ENCODE measurements around the gene CARD10. TPM values are rescaled to one million over a fixed set of nuclear protein-coding genes. Genes with fewer than 3 reads are reported as not detected.
A peak's percentile ranks its signal among the peaks of the same experiment; 100 is the strongest.

Gene CARD10
- total RNA-seq, 3 donors from 2014 or later = 0.26 to 0.35 TPM; not detected in 1

DNA sequence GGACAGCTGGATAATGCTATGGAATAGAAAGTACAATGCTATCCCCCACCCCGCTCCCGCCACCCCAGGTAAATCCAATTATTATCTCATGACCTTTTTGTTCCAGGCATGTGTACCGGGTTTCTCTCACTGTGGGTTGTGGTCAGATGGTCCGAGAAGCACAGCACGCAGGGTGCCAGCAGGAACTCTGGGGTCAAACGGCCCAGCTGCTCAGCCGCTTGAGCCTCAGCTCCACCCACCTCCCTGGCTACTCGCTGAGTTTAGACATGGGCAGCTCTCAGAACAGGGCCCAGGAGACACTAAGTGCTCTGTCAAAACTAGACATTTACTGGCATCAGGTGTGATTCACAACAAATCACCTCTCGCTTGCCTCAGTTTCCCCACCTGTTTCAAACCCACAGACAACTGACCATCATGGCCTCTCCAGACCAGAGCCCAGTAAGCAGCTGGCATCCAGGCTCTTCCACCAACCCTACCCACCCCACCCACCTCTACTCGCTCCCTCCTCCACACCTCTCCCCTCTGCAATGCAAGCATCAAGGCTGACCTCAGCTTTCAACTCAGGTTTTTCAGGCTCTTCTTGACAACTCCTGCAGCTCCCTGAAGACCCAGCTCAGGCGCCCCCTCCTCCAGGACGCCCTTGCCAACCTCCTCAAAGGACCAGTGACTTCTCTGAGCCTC, 20.0 kb downstream of the CARD10 start:
- no peaks in the 10 kb centered on the region for H3K36me3 Mint-ChIP-seq (ENCODE audit: insufficient read depth)
- H3K4me1 Mint-ChIP-seq (ENCODE audit: low read depth) = peaks cover 22% of the 10 kb centered on the region
- DNase-seq (no peak), ATAC-seq (no peak)
- no peaks in the 10 kb centered on the region for H3K9me3 Mint-ChIP-seq
- peaks cover 4% of the 10 kb centered on the region for H3K27me3 Mint-ChIP-seq (ENCODE audit: low read depth)
- peak overlapping the region; percentile 5 for H3K4me3 Mint-ChIP-seq

DNA sequence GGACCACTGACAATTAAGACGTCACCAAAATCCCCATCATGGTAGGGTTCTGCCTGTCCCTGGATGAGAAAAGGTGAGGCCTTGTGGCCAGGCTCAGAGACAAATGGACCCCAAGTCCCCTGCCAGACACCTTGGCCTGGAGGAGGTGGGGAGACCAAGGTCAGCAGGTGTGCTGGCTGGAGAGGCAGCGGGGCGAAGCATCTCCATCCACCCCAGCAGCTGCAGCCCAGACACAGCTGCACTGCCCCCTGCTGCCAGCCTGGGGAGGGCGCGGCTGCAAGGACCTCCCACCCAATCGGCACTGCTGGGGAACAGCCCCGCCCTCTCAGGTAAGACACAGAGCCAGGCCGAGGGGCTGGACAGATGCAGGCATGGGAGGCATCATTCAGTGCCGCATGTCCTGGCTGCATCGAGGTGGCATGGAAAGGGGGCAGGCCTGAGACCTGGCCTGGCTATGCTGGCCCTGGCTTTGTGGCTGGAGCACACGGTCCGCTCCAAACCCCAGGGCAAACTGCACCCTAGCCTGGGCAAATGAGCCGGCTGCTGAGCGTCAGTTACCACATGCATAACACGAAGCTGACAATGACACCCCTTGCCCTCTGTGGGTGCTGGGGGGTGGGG, 20.8 kb downstream of the CARD10 start:
- DNase-seq (peak; percentile 66), ATAC-seq (peak; percentile 97 to 98)
- Mint-ChIP-seq H3K4me3 (no peak overlapping the region), H3K27me3 (ENCODE audit: low read depth) (peaks cover 4% of the 10 kb centered on the region), H3K36me3 (ENCODE audit: insufficient read depth) (no peaks in the 10 kb centered on the region), H3K9me3 (no peaks in the 10 kb centered on the region), H3K4me1 (ENCODE audit: low read depth) (peaks cover 24% of the 10 kb centered on the region)

DNA sequence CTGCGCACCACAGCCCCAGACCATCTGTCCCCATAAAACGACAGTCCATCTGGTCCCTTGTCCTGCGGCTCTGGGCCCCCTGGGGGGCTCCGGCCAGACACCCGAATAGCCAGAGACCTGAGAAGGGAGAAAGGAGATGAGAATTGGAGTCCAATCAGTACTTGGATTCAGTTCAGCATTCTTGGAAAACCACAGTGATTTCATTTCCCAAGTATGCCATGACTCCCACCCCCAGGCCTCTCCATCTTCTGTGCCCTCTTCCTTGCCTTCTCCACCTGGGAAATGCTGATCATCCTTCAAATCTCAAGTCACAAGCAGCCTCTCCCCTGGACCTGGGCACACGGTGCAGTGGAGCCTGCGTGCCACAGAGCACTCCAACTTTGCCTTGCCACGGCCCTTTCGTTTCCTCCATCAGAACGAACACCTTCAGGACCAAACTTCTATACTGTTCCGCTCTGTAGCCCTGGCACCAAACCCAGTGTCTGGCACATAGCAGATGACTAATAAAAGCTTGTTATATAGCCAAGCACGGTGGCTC, 22.1 kb downstream of the CARD10 start:
- no peak for ATAC-seq
- H3K4me1 Mint-ChIP-seq (ENCODE audit: low read depth) = peaks cover 28% of the 10 kb centered on the region

DNA sequence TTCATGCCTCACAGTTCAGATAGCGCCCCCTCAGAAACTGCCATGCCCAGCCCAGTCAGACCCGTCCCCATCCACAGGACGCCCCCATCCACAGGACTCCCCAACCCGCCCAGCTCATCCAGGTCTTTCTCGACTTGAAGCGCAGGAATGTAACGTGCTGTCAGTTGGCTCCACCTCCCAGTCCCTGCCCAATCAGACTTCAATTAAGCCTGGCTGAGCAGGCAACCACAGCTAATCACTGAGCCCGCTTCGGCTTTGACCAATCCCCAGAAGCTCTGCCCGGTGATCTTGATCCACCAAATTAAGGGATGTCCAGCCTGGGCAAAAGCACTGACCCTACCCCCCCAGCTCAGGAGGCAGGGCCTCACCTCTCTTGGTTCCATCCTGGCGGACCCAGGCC, 22.6 kb downstream of the CARD10 start:
- no peaks in the 10 kb centered on the region for H3K36me3 Mint-ChIP-seq (ENCODE audit: insufficient read depth)
- ATAC-seq (no peak), DNase-seq (no peak)
- H3K27me3 Mint-ChIP-seq (ENCODE audit: low read depth) = no peaks in the 10 kb centered on the region
- H3K9me3 Mint-ChIP-seq = no peaks in the 10 kb centered on the region
- peaks cover 25% of the 10 kb centered on the region for H3K4me1 Mint-ChIP-seq (ENCODE audit: low read depth)
- no peak overlapping the region for H3K4me3 Mint-ChIP-seq

More for the DNA sequence above, 22.1 kb downstream of the CARD10 start:
- Mint-ChIP-seq H3K27me3 (ENCODE audit: low read depth) (peaks cover 3% of the 10 kb centered on the region), H3K4me3 (no peak overlapping the region), H3K9me3 (no peaks in the 10 kb centered on the region), H3K36me3 (ENCODE audit: insufficient read depth) (no peaks in the 10 kb centered on the region)
- no peak for DNase-seq

DNA sequence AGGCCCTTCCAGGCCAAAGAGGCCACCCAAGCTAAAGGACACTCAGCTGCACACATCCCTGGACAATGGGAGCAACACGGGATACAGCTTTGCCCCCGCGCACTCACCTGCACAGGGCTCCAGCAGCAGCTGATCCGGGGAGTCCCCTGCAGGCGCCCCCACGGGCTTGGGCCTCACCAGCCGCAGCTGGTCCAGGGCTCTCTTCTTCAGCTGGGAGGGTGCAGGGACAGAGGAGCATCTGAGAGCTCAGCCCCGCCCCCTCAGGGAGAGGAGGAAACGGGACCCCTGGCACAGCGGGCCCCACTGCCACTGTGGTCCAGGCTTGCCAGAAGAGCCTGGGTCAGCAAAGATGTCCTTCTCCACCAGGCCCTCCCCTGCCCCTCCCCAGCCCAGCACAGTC, 25.2 kb downstream of the CARD10 start:
- no peak overlapping the region for H3K4me3 Mint-ChIP-seq
- no peaks in the 10 kb centered on the region for H3K27me3 Mint-ChIP-seq (ENCODE audit: low read depth)
- DNase-seq = no peak
- H3K9me3 Mint-ChIP-seq = no peaks in the 10 kb centered on the region
- no peaks in the 10 kb centered on the region for H3K36me3 Mint-ChIP-seq (ENCODE audit: insufficient read depth)
- H3K4me1 Mint-ChIP-seq (ENCODE audit: low read depth) = peaks cover 35% of the 10 kb centered on the region
- ATAC-seq = no peak

DNA sequence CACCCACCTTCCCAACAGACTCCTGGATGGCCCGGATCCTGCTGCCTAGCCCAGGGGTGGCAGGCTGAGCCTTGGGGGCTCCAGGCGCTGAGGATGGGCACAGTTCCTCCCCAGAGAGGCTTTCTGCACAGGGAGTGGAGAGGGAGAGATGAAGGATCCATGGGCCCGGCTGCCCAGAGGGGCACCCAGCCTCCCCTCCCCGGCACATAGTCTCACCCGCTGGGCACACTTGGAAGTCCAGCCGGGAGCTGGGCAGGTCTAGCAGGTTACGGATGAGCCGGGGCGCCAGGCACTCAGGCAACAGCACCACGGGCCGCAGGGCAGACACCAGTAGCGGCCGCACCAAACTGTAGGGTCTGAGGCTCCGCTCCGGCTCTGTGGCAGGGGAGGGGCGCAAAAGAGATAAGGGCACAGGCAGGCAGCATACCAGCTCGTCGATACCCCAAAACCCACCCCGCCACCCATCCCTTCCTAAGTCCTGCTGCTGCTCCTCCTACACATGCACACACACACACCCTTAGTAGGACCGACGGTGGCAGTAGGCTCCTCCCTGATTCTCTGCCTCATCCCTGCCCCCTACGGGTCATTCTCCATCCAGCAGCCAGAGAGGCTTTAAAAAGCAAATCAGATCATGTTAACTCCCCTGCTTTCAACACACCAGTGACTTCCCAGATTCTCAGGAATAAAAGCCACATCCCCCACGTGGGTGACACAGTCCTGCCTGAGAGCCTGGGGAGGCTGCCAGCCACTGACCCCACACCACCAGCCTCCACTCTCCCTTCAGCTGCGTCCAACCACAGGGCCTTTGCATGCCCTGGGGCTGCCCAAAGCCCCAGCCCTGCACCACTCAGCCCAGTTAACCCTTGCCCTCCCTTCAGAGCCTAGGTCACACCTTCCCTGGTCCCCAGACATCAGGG, 26.5 kb downstream of the CARD10 start:
- Mint-ChIP-seq H3K4me1 (ENCODE audit: low read depth) (peaks cover 37% of the 10 kb centered on the region), H3K4me3 (no peak overlapping the region)
- DNase-seq = peak; percentile 47

DNA sequence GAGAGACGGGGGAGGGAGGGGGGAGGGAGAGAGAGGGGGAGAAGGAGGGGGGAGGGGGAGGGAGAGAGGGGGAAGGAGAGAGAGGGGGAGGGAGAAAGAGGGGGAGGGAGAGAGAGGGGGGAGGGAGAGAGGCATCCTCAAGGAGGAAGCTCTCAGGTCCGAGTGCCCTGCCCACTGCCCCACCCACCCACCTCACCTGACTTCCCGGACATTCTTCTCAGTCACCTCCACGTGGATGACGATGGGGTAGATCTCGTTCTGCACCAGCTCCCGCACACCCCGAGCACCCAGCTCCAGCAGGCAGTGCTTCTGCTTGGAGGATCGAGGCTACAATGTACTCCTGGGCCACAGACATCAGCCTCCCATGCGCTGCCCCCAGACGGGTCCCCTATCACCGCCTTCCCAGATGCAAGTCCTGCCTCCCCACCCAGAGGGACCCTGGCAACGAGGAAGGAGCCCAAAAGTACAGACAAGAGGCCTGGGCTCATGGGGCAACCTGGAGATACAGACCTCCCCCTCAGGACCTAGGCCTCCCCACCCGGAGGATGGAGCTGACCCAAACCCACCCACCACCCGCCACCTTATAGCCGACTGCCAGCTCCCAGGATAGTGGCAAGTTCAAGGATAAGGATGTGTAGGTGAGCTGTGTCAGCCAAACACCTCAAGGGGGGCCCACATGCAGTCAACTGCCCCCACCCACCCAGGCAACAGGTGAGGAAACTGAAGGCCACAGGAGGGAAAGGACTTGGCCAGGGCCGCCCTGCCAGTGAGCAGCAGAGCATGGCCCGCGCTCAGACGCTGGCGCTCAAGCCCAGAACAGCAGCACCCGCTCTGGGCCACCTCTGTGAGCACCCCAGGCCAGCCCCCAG, 27.4 kb downstream of the CARD10 start:
- DNase-seq (no peak), ATAC-seq (no peak)
- H3K4me3 Mint-ChIP-seq = no peak overlapping the region
- peaks cover 45% of the 10 kb centered on the region for H3K4me1 Mint-ChIP-seq (ENCODE audit: low read depth)
- no peaks in the 10 kb centered on the region for H3K36me3 Mint-ChIP-seq (ENCODE audit: insufficient read depth)
- no peaks in the 10 kb centered on the region for H3K9me3 Mint-ChIP-seq
- H3K27me3 Mint-ChIP-seq (ENCODE audit: low read depth) = no peaks in the 10 kb centered on the region

More for the DNA sequence above, 26.5 kb downstream of the CARD10 start:
- peak; percentile 76 for ATAC-seq
- H3K36me3 Mint-ChIP-seq (ENCODE audit: insufficient read depth) = no peaks in the 10 kb centered on the region
- H3K9me3 Mint-ChIP-seq = no peaks in the 10 kb centered on the region
- H3K27me3 Mint-ChIP-seq (ENCODE audit: low read depth) = no peaks in the 10 kb centered on the region

DNA sequence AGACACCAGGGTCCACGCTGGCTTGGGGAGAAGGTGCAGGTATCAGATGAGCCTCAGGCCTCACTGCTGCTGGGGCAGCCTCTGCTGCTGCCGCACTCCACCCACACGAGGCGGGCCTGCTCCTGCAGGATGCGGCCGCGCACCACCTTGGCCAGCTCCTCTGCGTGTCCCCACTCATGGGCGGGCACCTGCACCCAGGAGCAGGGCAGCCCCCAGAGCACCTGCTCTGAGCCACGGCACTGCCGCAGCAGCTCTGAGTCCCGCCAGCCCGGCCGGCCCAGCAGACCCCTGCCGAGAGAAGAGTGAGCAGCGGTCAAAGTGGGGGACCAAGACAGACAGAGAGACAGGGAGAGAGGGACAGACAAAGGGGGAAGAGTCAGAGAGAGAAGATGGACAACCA, 28.1 kb downstream of the CARD10 start:
- Mint-ChIP-seq H3K27me3 (ENCODE audit: low read depth) (no peaks in the 10 kb centered on the region), H3K4me1 (ENCODE audit: low read depth) (peaks cover 50% of the 10 kb centered on the region), H3K9me3 (no peaks in the 10 kb centered on the region), H3K36me3 (ENCODE audit: insufficient read depth) (no peaks in the 10 kb centered on the region), H3K4me3 (no peak overlapping the region)
- DNase-seq (no peak), ATAC-seq (no peak)

DNA sequence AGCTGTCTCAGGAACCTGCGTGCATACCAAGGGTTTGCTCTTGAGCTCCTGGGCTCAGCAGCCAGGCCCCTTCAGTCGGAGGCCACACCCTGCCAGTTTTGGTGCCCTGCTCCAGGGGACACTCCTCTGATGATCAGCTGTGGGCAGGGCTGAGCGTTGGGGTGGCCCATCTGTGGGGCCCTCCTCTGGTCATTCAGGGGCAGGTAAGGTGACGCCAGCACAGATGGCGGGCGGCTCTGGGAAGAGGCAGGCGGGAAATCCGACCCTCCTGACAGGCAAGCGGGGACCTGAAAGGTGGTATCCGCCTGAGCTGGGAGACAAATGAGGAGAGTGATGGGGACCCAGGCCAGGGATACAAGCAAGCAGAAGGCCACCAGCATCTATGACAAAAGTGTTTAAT, 29.2 kb downstream of the CARD10 start:
- H3K4me1 Mint-ChIP-seq (ENCODE audit: low read depth) = peaks cover 50% of the 10 kb centered on the region
- H3K27me3 Mint-ChIP-seq (ENCODE audit: low read depth) = no peaks in the 10 kb centered on the region
- H3K4me3 Mint-ChIP-seq = no peak overlapping the region
- H3K9me3 Mint-ChIP-seq = no peaks in the 10 kb centered on the region
- no peak for ATAC-seq
- DNase-seq = no peak
- no peaks in the 10 kb centered on the region for H3K36me3 Mint-ChIP-seq (ENCODE audit: insufficient read depth)

DNA sequence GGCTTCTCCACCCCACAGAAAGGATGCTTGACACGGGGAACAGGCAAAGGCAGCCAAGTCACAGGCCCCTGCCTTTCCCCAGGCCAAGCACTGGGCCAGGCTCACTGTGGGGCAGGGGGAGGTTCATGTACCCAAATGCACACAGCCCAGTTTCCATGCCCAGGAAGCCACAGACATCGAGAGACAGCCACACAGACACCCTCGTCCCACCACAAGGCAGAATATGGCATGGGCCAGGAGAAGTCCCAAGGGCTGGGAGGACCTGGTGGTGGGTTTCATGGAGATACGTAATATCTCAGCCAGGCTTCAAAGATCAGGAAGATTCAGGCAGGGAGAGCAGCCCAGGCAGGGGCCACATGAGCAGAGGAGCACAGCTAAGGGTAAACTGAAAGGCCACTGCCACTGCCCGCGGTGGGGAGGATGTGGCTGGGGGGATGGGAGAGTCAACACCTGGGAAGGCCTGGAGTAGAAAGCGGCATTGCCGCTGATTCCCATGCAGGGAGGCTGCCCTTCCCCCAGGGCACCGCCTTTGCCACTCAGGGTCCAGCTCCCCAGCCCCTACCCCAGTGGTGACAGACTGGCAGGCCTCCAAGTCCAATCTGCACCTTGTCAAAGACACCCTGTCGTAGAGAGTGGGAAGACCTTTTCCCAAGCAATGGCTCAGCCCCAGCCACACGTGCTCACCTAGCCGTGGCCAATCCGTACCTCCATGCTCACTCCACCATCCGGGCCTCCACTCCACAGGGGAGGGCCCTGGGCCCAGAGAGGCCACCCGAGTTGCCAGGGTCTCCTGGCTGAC, 30.7 kb downstream of the CARD10 start:
- no peak for DNase-seq
- Mint-ChIP-seq H3K9me3 (no peaks in the 10 kb centered on the region), H3K27me3 (ENCODE audit: low read depth) (no peaks in the 10 kb centered on the region), H3K36me3 (ENCODE audit: insufficient read depth) (no peaks in the 10 kb centered on the region), H3K4me1 (ENCODE audit: low read depth) (peaks cover 52% of the 10 kb centered on the region), H3K4me3 (peak overlapping the region; percentile 46)
- no peak for ATAC-seq

DNA sequence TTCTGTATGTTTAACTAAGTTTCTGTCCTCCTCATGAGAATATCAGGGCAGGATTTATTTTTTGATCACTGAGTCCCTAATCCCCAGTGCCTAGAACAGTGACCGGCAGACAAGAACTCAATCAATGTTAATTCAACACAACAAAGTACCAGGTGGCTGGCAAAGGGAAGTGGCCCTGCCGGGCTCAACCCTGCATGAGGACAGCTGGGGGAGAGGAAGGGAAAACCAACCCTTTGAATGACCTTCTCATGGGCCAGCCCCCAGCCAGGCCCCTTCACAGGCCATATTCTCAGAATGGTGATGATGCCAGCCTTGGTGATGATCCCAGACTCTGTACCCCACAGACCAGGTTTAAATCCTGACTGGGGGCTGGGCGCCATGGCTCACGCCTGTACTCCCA, 31.6 kb downstream of the CARD10 start:
- DNase-seq = no peak
- no peak for ATAC-seq
- H3K9me3 Mint-ChIP-seq = no peaks in the 10 kb centered on the region
- peak overlapping the region; percentile 94 for H3K4me3 Mint-ChIP-seq
- no peaks in the 10 kb centered on the region for H3K36me3 Mint-ChIP-seq (ENCODE audit: insufficient read depth)
- peaks cover 54% of the 10 kb centered on the region for H3K4me1 Mint-ChIP-seq (ENCODE audit: low read depth)
- H3K27me3 Mint-ChIP-seq (ENCODE audit: low read depth) = no peaks in the 10 kb centered on the region

DNA sequence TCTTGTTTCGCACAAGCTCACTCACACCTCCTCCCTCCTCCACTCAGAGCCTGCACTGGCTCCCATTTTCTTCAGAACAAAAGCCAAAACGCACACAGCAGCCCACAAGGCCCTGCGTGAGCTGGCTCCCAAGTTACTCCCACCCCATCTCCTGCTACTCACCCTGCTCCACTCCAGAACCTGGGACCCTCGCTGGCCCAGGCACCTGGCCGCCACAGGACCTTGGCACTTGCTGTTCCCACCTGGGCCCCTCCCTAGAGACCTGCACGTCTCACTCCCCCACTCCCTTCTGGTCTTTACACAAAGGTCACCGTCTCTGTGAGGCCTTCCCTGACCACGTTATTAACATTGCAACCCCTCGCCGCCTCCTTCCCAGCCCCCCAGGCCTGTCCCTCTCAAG, 32.1 kb downstream of the CARD10 start:
- H3K27me3 Mint-ChIP-seq (ENCODE audit: low read depth) = no peaks in the 10 kb centered on the region

DNA sequence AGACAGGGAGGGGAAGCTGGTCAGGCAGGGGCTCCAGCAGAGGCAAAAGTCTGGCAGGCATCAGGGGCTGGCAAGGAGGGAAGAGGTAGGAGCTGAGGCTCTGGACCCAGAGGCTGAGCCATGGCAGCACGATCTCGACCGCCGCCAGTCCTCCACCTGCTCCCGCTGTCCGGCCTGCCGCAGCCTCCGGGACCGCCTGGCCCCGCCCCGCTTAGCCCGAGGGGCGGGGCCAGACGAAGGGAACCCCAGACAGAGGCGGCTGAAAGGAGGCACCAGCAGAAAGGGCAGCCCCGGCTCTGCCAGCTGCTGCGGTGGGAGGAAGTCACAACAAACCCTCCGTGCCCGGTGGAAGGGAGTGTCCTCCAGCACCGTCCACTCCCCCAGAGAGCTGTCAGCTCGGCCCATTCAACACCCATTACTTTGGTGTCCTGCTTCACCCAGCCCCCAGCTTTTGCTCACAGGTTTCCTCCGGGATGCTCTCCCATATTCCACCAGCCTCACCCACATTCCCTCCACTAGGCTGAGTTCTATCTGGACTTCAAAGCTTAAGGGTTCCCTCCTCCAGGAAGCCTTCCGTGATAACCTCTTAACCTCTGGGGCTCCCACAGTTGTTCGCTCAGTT, 32.9 kb downstream of the CARD10 start, which contains the start of gene MFNG:
TSS of gene MFNG (minus strand) at position 161 of the 622 bp plus-strand sequence. CDS start 207 bp downstream, outside the sequence.
- Mint-ChIP-seq H3K4me1 (ENCODE audit: low read depth) (peaks cover 63% of the 10 kb centered on the region), H3K9me3 (no peaks in the 10 kb centered on the region), H3K4me3 (peak within 1 kb of the TSS; percentile 94), H3K27me3 (ENCODE audit: low read depth) (no peaks in the 10 kb centered on the region), H3K36me3 (ENCODE audit: insufficient read depth) (no peaks in the 10 kb centered on the region)
- ATAC-seq = peak; percentile 62 to 68
- DNase-seq = peak; percentile 68

More for the DNA sequence above, 32.1 kb downstream of the CARD10 start:
- no peaks in the 10 kb centered on the region for H3K9me3 Mint-ChIP-seq
- peaks cover 58% of the 10 kb centered on the region for H3K4me1 Mint-ChIP-seq (ENCODE audit: low read depth)
- H3K36me3 Mint-ChIP-seq (ENCODE audit: insufficient read depth) = no peaks in the 10 kb centered on the region
- DNase-seq (no peak), ATAC-seq (no peak)
- H3K4me3 Mint-ChIP-seq = peak overlapping the region; percentile 94

Measured in activated T-cell treated with anti-CD3 and anti-CD28 coated beads, Interleukin-2, amount 50 U/mL, for 4 hours (primary cell).